Fibroblast of skin of scalp (primary cell): Measurements from ENCODE around the gene TMPRSS13.
A peak's percentile ranks its signal among the peaks of the same experiment; 100 is the strongest.
"Not testable (repeated sequence)": the region's sequence is repeated elsewhere in the genome, so short reads cannot be mapped to it uniquely, and the experiment has no call there.

Source experiments
- DNase-seq: peaks from one replicate; pipeline ENCODE4 v3.0.0-alpha.2; 2013

The TMPRSS13 gene

GRCh38 chr11:117871784-117872183, 57.4 kb downstream of the TMPRSS13 start:
- no peak for DNase-seq

DNA sequence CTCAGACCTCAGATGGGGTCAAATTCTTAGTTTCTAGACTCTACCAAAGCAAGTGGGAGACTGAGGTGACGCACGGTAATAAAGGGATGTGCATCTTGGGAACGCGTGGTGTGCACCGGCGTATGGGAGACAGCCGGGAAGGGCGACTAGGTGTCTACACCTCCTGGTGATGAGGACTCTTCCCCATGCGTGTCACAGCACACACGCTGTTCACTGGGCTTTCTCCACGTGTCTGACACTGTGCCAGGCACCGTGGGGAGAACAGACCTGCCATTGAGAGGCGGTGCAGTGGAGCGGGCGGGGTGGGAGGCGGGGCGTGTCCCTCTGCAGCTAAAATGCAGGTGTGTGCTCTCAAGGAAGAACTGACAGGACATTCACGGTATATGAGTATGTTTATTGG, 58.0 kb downstream of the TMPRSS13 start:
- no peak for DNase-seq

DNA sequence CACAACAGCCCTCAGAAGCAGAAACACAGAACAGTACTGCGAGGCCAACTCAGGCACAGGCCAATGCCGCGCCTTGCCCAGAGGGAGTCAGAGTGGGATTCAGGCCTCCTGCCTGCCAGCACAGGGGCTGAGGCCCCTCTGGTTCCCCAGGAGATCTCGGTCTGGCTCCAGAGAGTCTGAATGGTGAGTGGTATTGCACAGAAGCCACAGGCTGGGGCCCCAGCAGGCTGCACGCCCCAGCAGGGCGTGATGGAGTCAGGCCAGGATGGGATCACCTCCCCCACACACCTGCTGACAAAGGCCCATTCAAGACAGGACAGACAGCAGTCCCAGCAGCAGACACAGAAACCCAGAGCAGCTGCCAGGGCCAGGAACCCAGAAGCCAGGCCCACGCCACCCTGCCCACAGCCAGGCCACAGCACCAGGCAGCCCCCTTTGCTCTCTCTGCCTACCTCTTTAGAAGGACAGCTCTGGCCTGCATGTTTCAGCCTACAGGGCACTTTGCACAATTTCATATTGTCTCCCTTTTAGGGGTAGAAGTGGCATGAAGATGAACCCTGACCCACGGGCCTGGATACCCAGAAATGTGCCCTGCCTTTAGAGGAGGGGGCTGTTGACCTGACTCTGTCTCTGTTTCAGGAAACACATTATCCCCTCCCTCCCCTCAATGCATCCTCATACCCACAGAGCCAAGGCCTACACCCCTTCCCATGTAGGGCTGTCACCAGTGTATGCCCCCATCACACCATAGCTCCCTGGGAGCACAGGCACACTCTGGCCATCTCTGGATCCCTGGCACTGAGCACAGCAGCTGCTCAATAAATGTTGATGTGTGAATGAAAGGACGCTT, 58.9 kb downstream of the TMPRSS13 start:
- no peak for DNase-seq

DNA sequence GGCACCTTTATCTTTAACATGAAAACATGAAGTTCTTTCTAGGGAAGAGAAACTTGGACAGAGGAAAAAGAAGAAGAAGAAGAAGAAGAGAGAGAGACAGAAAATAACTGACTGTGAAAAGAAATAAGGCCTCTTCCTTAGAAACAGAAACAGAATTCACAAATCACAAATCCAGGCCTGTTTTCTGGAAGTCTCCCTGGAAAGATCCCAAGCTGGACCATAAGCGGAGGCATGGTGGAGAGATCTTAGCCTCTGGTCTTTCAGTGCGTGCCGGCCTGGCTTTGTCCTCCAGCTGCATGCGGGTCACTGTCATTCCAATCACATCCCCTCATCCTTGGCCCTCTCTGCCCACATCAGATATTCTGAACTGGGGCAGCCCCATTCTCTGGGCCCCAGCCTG, 59.6 kb downstream of the TMPRSS13 start:
- DNase-seq, result no peak

DNA sequence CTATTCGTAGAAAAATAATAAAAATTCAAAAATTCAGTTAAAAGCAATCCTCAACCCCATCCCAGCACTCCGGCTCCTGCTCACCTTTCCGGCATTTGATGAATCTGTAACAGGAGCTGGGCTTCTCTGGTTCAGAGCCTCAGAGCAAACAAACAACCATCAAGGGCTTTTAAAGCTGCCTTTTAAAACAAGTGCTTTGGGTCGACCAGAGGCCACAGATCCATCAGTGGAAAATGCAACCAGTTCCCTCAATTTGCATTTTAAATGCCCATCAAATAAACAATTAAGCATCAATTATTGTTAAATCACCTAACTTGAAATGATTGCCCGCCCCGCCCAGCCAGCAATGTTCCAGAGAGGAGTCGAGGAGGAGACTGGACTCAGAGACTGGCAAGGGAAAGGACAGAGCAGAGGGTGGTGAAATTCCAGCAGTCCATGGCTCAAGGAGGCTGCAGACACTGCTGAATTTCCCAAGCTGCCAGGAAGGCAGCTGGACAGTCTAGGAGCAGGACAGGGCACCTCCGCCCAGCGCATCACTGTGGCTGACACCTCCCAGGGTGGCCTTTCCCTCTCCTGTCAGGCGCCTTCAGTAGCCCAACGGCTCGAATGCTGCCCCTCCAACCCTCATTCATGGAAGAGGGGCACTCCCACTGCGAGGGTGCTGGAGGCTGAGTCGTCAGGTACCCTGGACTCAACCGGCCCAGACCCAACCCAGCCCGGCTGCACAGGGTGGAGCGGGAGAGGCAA, 60.2 kb downstream of the TMPRSS13 start:
- no peak for DNase-seq

- DNase-seq, result no peak
Observed at GRCh38 chr11:117868088-117868487, 61.1 kb downstream of the TMPRSS13 start.

- no peak for DNase-seq
Observed at GRCh38 chr11:117866526-117866925, 62.7 kb downstream of the TMPRSS13 start.

- DNase-seq, result not testable (repeated sequence)
Observed at GRCh38 chr11:117865546-117865945, 63.7 kb downstream of the TMPRSS13 start.

DNA sequence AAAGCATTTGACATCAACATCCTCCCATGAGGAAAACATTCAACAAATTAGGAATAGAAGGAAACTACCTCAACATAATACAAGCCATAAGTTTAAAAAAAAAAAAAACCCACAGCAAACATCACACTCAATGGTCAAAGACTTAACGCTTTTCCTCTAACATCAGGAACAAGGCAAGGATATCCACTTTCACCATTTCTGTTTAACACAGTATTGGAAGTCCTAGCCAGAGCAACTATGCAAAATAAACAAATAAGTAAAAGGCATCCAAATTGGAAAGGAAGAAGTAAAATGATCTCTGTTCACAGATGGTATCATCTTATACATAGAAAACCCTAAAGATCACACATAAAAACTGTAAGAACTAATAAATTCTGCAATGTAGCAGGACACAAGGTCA, 65.8 kb downstream of the TMPRSS13 start:
- no peak for DNase-seq

GRCh38 chr11:117862753-117863152, 66.4 kb downstream of the TMPRSS13 start:
- no peak for DNase-seq

- DNase-seq, result no peak
Observed at GRCh38 chr11:117862019-117862725, 67.0 kb downstream of the TMPRSS13 start.

DNA sequence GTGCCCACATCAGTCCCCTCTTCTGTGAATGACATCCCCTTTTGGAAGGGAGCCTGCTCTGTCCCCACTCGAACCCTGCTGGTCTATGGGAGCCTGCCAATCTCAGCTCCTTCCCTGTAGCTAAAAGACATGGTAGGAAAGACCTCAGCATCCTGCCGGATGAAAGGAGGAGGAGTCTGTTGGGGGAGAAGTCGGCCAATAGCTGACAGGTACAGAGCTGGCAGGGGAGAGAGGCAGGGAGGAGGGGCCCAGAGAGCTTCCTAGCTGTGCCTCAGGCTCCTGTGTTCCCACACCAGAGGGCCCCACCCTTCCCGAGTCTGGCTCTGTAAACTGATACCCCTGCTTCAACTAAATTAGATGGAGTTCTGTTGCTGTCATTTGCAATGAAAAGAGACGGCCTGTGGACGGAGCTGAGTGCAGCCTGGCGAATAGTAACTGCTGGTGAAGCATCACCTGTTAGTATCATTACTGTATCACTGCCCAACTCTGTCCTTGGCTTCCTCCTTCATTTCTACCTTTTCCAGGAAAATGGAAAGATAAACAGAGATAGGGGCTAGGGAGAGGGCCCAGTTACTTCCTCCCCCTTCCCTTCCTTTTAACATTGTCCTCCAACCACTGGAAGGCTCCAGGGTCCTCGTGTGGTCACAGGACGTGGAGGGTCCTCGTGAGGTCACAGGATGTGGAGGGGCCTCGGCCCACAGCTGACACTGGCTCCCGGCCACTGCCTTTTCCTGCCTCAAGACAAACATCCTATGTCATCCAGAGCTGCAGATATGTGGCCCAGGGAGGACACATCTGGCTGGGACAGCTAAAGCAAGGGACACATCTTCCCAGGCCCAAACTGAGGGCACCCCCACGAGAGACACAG, 67.8 kb downstream of the TMPRSS13 start:
- no peak for DNase-seq

GRCh38 chr11:117860139-117860538, 69.1 kb downstream of the TMPRSS13 start:
- no peak for DNase-seq

- no peak for DNase-seq
Observed at GRCh38 chr11:117859488-117860112, 69.6 kb downstream of the TMPRSS13 start.

DNA sequence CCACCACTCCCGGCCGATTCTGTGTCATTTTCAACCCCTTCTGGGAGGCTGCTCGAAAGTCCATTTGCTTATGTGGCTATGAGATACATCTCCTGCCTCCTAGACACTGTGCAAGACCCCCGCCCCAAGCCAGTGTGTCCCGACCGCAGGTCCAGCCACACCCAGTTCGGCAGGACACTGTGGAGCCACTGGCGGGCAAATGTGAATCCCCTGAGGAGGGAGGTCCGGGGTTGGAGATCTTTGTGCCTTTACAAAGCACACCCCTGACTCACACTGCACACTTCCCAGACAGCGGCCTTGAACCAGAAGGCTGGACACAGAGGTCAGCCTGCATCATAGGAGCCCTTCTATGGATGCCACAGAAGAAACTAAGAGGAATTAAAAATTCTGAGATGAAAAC, 70.1 kb downstream of the TMPRSS13 start:
- no peak for DNase-seq

DNA sequence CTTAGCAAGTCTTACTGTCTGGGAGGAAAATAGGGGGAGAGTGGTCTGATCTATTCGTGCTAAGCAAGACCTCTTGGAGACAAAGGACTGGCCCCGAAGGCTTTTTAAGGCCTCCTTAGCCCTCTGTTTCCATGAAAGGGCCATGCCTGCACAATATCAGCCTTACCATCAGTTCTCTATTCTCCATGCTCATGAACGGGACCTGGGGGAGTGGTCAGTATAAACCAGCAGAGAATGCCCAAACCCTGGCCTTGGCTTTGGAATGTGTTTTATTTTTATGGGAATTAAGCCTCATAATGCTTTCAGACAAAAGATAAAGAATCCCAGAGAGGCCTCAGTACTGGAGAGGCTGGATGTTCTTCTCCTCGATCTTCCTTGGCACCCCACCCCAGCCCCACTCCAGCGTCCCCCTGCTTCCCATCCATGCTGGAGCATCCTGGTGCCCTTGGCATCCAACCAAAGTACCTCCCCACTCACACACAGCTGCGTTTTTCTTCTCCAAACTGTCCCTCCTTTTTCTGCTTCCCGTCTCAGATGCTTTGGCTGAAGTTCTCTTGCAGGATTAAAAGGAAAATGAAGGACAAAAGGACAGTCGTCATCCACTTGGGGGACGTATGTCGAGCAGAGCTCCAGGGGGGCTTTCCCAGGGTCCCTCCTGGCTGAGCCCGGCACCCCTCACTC, 71.3 kb downstream of the TMPRSS13 start:
- DNase-seq, result no peak

- no peak for DNase-seq
Observed at GRCh38 chr11:117855912-117856651, 73.1 kb downstream of the TMPRSS13 start.

DNA sequence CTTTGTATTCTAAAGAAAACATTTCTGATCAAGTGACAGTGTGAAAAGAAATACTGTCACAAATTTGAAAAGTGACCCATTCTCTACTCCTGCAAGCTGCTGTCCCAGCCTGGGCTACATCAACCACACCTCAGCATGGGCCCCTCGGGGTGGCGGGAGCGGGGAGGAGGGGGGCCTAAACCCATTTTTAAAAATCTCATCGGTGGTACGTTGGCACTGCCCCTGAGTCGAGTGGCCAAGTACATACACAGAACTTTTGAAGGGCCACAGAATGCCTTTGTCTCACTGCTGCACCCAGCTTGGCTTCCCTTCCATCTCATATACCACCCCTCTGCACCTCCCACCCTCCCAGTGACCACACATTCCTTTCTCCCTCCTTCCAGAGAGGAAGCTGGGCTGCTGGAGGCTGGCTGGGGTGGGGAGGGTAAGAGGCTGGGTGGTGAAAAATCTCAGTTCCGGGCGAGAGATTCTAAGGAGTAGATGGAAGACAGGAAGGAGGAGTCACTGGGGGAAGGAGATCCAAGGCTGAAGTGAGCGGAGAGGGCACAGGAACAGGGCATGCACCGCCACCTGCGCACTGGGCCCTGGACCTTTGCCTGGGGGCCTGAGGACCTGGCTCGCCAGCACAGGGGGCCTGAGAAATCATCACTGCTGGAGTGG, 73.9 kb downstream of the TMPRSS13 start:
- DNase-seq, result no peak

DNA sequence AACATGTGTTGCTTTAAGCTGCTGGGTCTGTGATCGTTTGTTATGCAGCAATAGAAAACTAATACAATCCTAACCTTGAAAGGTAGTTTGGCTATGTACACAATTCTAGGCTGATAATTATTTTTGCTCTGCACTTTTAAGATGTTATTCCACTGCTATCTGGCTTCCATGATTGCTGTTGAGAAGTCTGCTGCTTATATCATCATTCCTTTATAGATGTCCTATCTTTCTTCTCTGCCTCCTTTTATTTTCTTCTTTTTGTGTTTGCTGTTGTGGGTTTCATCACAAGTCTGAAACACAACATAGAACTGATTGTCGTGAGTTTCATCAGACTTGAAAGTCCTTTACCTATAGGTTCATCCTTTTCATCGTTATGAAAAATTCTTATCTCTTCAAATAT, 76.9 kb downstream of the TMPRSS13 start:
- DNase-seq, result no peak

- peak; percentile 15 for DNase-seq
Observed at GRCh38 chr11:117851852-117852251, 77.3 kb downstream of the TMPRSS13 start.
